Measurements from ENCODE around the gene MEIOB.
A peak's percentile ranks its signal among the peaks of the same experiment; 100 is the strongest.

MEIOB gene

DNA sequence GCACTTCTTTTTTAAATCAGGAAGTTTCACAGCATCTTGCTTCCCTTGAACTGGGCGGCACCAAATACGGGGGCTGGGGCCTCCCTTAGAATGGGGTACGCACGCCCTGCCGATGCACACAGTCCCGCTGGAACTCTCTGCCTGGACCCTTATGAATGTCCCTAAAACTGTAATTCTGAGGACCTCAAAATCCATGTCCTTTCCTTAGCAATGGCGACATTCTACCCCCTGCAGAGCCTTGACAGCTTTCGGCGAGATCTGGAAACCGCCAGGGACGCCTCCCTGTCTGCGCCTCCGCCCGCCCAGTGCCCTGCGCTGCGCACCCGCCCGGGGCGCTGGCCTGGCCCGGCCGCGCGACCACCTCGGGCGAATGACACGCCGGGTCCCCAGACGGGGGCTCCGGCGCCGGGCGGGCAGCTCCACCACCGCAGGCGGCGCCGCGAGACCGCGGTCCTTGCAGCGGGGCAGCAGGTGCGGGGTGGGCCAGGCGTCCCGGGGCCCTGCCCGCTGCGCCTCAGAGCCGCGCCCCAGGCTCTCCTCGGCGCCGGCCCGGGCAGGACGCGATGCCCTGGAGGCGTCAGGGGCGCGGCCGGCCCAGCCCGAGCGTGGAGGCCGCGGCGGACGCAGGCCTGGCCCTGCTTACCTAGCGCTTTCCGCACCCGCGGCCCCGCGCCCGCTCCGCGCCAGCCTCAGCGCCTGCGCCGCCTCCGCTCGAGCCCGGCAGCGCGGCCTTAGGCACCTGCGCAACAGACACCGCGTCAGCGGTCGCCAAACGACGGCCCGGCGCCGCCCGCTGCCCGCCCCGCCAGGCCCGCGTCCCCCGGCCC lies 45.9 kb downstream of the MEIOB start:
- no peak overlapping the region for H3K27ac ChIP-seq (ENCODE audit: low read depth, low read length)

DNA sequence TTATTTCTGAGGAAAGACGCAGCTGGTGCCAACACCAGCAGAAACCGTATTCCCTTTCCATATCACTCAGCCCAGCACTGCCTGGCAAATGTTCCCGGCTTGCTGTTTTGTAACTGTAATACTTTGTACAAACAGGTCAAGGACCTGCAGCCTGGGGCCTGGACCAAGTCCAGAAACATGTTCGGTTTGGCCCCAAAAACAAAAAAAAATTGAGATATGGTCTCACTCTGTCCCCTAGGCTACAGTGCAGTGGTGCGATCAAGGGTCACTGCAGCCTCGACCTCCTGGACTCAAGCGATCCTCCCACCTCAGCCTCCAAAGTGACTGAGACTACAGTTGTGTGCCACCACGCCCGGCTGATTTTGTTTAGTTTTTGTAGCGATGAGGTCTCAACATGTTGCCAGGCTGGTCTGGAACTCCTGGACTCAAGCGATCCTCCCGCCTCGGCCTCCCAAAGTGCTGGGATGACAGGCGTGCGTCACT lies 46.5 kb downstream of the MEIOB start:
- H3K27ac ChIP-seq (ENCODE audit: low read depth, low read length): no peak overlapping the region
- peaks cover 16% of the 10 kb centered on the region; the same call in 1 of the 2 replicates for H3K36me3 ChIP-seq (ENCODE audit: control insufficient read depth, insufficient read depth, low read length)
- no peaks in the 10 kb centered on the region for H3K9me3 ChIP-seq (ENCODE audit: control insufficient read depth, insufficient read depth, low read depth, low read length)
- H3K4me3 ChIP-seq (ENCODE audit: low read depth, low read length): peak overlapping the region; percentile 89
- peaks cover 4% of the 10 kb centered on the region; the same call in 1 of the 2 replicates for H3K4me1 ChIP-seq (ENCODE audit: control insufficient read depth, insufficient read depth, low read length)
- no peaks in the 10 kb centered on the region for H3K27me3 ChIP-seq (ENCODE audit: control insufficient read depth, insufficient read depth, low read length)
- H3K9ac ChIP-seq (ENCODE audit: low read length): no peak overlapping the region

More for the DNA sequence above, 45.9 kb downstream of the MEIOB start:
- H3K9ac ChIP-seq (ENCODE audit: low read length): peak overlapping the region; percentile 28
- H3K36me3 ChIP-seq (ENCODE audit: control insufficient read depth, insufficient read depth, low read length): peaks cover 10% of the 10 kb centered on the region; the same call in 1 of the 2 replicates
- peak overlapping the region; percentile 89 for H3K4me3 ChIP-seq (ENCODE audit: low read depth, low read length)
- H3K4me1 ChIP-seq (ENCODE audit: control insufficient read depth, insufficient read depth, low read length): peaks cover 4% of the 10 kb centered on the region; the same call in 1 of the 2 replicates
- no peaks in the 10 kb centered on the region for H3K9me3 ChIP-seq (ENCODE audit: control insufficient read depth, insufficient read depth, low read depth, low read length)
- H3K27me3 ChIP-seq (ENCODE audit: control insufficient read depth, insufficient read depth, low read length): no peaks in the 10 kb centered on the region

DNA sequence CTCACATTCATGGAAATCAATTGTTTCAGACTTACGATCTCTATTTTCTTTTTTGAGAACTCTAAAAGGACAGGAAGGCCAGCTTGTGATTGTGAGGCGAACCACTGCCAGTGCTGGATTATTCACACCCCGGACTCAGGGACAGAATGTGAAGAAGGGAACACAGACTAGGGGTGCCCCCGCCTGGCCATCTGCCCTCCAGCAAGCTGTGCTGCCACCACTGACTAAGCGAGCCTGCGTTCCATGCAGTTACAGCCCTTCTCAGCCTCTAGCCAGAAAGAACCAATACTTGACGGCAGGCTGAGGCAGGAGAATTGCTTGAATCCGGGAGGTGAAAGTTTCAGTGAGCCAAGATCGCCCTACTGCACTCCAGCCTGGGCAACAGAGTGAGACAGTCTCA lies 48.1 kb downstream of the MEIOB start:
- Histone ChIP-seq H3K4me1 (ENCODE audit: control insufficient read depth, insufficient read depth, low read length) (peaks cover 4% of the 10 kb centered on the region; the same call in 1 of the 2 replicates), H3K27ac (ENCODE audit: low read depth, low read length) (no peak overlapping the region), H3K27me3 (ENCODE audit: control insufficient read depth, insufficient read depth, low read length) (no peaks in the 10 kb centered on the region), H3K36me3 (ENCODE audit: control insufficient read depth, insufficient read depth, low read length) (peaks cover 12% of the 10 kb centered on the region; the same call in 1 of the 2 replicates), H3K9ac (ENCODE audit: low read length) (no peak overlapping the region), H3K4me3 (ENCODE audit: low read depth, low read length) (no peak overlapping the region), H3K9me3 (ENCODE audit: control insufficient read depth, insufficient read depth, low read depth, low read length) (no peaks in the 10 kb centered on the region)

DNA sequence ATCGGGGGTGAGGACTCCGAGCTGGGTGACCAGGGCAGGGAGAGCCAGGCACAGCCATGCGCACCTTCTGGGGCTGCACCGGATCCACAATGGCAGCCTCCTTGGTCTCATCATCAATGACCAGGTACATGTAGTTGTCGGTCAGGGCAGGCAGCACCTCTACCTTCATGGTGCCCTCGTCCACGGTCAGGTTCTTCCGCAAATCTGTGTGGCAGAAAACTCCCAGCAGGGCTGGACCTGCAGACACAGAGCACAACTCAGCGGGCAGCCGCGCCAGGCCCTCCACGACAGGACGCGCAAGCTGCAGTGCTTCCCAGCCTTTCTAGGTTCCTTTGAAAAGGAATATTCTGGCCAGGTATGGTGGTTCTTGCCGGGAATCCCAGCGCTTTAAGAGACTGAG lies 49.2 kb downstream of the MEIOB start:
- Histone ChIP-seq H3K27me3 (ENCODE audit: control insufficient read depth, insufficient read depth, low read length) (no peaks in the 10 kb centered on the region), H3K9me3 (ENCODE audit: control insufficient read depth, insufficient read depth, low read depth, low read length) (no peaks in the 10 kb centered on the region), H3K36me3 (ENCODE audit: control insufficient read depth, insufficient read depth, low read length) (peaks cover 12% of the 10 kb centered on the region; the same call in 1 of the 2 replicates), H3K4me1 (ENCODE audit: control insufficient read depth, insufficient read depth, low read length) (peaks cover 4% of the 10 kb centered on the region; the same call in 1 of the 2 replicates), H3K9ac (ENCODE audit: low read length) (no peak overlapping the region), H3K27ac (ENCODE audit: low read depth, low read length) (no peak overlapping the region), H3K4me3 (ENCODE audit: low read depth, low read length) (no peak overlapping the region)

DNA sequence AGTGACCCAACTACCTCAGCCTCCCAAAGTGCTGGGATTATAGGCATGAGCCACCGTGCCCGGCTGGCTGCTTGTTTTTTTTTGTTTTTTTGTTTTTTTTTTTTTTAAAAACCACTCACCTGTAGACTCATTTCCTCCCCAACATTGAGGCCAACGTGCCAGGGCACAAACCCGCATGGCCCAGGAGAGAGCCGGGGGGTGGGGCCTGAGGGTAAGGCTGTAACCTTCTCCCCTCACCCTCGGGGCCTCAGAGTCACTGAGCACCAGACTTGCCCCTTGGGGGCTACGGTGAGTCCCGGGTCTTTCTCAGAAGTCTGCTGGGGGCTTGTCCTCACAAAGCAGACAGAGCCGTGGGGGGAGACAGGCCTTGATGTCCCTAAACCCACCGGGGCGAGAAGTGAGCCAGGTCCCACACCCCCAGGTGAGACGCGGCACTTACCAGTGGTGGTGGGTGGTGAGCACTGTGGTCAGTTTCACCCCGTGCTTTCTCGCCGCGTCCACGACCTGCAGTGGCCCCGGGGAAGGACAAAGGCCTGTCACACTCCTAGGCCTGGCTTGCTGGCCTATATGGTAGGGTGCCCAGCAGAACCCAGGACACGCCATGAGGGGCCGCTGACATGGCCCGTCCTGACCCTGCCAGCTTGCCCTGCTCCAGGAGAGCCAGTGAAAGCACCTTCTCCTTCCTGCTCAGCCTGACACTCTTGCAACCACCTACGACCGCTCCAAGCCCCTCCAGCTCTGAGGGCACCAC lies 49.9 kb downstream of the MEIOB start:
- no peaks in the 10 kb centered on the region for H3K27me3 ChIP-seq (ENCODE audit: control insufficient read depth, insufficient read depth, low read length)
- H3K36me3 ChIP-seq (ENCODE audit: control insufficient read depth, insufficient read depth, low read length): peaks cover 13% of the 10 kb centered on the region; the same call in 1 of the 2 replicates
- H3K27ac ChIP-seq (ENCODE audit: low read depth, low read length): no peak overlapping the region
- peaks cover 4% of the 10 kb centered on the region; the same call in 1 of the 2 replicates for H3K4me1 ChIP-seq (ENCODE audit: control insufficient read depth, insufficient read depth, low read length)
- H3K9ac ChIP-seq (ENCODE audit: low read length): no peak overlapping the region
- no peak overlapping the region for H3K4me3 ChIP-seq (ENCODE audit: low read depth, low read length)
- no peaks in the 10 kb centered on the region for H3K9me3 ChIP-seq (ENCODE audit: control insufficient read depth, insufficient read depth, low read depth, low read length)

DNA sequence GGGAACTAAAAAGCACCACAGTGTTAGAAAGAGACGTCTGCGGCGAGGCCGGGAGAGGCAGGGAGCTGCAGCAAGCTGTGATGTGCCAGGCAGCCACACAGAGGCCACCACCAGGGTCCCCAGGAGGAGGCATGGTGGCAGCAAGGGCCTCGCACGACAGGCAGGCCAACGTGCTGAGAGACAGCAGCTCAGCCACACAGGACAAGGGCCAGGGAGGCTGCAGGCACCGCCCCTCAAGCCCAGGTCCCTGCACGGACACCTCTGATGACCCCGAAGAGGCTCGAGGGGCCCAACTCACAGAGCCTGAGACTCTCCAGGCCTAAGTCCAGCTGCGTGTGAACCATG lies 51.0 kb downstream of the MEIOB start:
- no peak overlapping the region for H3K27ac ChIP-seq (ENCODE audit: low read depth, low read length)
- H3K27me3 ChIP-seq (ENCODE audit: control insufficient read depth, insufficient read depth, low read length): no peaks in the 10 kb centered on the region
- H3K4me3 ChIP-seq (ENCODE audit: low read depth, low read length): no peak overlapping the region
- peaks cover 22% of the 10 kb centered on the region for H3K36me3 ChIP-seq (ENCODE audit: control insufficient read depth, insufficient read depth, low read length)
- H3K9ac ChIP-seq (ENCODE audit: low read length): no peak overlapping the region
- peaks cover 4% of the 10 kb centered on the region; the same call in 1 of the 2 replicates for H3K4me1 ChIP-seq (ENCODE audit: control insufficient read depth, insufficient read depth, low read length)
- no peaks in the 10 kb centered on the region for H3K9me3 ChIP-seq (ENCODE audit: control insufficient read depth, insufficient read depth, low read depth, low read length)

DNA sequence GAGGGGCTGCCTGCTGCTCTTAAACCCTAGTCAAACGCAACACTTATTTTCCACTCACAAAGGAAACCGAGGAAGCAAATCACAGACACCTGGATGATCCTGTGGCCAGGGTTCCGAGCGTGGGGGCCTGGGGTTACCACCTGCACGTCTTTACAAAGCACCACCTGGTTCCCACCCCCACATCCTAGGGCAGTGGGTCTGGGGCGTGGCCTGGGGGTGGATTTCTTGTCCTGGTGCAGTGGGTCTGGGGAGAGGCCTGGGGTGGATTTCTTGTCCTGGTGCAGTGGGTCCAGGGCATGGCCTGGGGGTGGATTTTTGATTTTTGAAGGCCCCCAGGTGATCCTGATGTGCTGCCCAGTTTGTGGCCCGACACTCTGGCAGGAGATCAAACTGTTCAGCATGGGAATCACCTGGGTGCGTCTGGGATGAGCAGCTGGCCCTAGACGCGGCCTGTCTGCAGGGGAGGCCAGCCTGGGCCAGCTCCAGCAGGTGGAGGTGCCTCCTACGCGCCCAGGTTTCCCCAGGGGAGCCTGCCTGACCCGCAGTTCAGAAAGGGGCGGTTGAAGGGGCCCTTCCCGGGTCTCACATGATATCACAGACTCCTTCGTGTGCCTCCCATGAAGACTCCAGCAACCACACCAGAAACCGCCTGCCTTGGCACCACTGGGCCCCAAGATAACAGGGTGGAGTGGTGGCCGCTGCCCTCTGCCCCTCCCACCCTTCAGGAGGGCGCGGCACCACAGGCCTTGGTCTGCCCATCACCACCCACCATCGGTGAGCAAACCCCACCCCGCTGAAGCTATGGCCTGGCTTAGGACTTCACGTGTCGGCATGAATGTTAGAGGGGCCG lies 51.6 kb downstream of the MEIOB start:
- Histone ChIP-seq H3K27ac (ENCODE audit: low read depth, low read length) (no peak overlapping the region), H3K9me3 (ENCODE audit: control insufficient read depth, insufficient read depth, low read depth, low read length) (no peaks in the 10 kb centered on the region), H3K4me3 (ENCODE audit: low read depth, low read length) (no peak overlapping the region), H3K36me3 (ENCODE audit: control insufficient read depth, insufficient read depth, low read length) (peaks cover 25% of the 10 kb centered on the region), H3K4me1 (ENCODE audit: control insufficient read depth, insufficient read depth, low read length) (no peaks in the 10 kb centered on the region), H3K9ac (ENCODE audit: low read length) (no peak overlapping the region), H3K27me3 (ENCODE audit: control insufficient read depth, insufficient read depth, low read length) (no peaks in the 10 kb centered on the region)

DNA sequence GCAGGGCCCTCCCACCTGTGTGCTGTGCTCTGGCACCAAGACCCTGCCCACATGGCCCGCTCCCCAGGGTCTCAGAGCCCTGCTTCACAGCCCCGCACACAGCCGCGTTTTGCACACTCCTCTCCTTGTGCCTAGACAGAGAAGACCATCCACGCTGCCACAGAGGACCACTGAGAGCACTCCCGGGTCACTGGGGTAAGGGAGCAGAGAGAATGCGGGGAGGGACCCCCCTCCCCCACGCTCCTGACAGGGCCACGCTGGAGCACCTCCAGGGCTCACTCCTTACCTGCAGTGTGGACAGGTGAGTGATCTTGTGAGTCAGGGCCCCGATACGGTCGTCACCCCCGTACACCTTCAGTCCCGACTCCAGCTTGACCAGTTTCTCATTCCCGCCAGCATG lies 52.4 kb downstream of the MEIOB start:
- H3K36me3 ChIP-seq (ENCODE audit: control insufficient read depth, insufficient read depth, low read length): peaks cover 27% of the 10 kb centered on the region
- H3K4me1 ChIP-seq (ENCODE audit: control insufficient read depth, insufficient read depth, low read length): no peaks in the 10 kb centered on the region
- no peak overlapping the region for H3K4me3 ChIP-seq (ENCODE audit: low read depth, low read length)
- H3K27ac ChIP-seq (ENCODE audit: low read depth, low read length): no peak overlapping the region
- no peaks in the 10 kb centered on the region for H3K27me3 ChIP-seq (ENCODE audit: control insufficient read depth, insufficient read depth, low read length)
- H3K9me3 ChIP-seq (ENCODE audit: control insufficient read depth, insufficient read depth, low read depth, low read length): no peaks in the 10 kb centered on the region
- H3K9ac ChIP-seq (ENCODE audit: low read length): no peak overlapping the region

DNA sequence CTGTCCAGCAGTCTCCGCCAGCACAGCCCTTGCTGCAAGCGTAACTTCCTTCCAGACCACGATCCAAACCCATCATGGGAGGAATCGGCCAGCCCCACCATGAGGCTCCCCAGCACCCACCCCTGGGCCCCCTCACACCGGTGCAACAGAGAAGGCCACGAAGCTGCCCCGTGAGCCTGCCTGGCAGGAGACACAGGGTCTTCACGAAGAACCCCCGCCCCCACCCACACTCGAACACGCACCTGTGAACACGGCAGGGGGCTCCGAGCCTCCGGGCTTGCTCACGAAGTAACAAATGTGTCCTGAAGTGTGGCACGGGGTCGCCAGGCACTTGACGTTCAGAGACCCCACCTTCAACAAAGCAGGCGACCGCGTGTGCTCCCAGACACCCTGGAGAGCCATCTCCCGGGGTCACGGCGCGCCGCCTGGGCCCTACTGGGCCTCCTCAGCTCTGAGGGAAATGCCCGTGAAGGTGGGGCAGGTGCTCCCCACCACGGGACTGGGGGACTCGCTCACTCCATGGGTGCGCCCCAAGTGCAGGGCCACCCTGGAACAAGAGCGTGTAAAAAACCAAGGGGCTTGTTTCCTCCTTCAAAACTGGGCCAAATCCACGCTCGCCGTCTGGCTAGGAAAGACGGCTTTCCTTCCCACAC lies 53.0 kb downstream of the MEIOB start:
- peaks cover 27% of the 10 kb centered on the region for H3K36me3 ChIP-seq (ENCODE audit: control insufficient read depth, insufficient read depth, low read length)

DNA sequence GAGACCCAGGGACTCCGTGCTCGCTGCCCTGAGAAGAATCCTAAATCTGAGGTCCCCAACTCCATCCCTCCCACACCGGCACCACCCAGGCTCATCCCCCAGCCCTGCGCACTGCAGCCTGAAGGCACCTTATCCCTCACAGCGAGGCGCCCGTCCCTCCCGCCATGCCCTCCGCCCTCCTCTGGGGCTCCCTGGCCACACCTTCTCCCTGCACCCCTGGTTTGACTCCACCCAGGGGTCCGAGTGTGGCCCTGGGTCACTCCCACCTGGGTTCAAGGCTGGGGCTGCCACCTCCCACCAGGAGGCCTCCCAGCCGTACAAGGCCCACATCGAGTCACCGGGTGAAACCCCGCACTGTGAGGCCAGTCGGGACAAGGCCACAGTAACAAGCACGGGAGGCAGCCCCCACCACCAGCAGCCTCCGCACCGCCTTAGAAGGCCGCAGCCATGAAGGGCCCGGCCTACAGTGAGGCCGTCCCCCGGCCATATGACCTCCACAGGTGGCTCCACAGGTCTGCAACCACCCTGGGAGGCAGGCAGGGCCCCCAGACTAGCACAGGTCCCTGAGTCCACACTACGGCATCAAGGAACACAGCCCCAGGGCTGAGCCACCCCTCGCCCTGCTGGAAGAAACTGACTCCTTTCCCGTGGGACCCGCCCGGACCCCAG lies 53.6 kb downstream of the MEIOB start:
- Histone ChIP-seq H3K9me3 (ENCODE audit: control insufficient read depth, insufficient read depth, low read depth, low read length) (no peaks in the 10 kb centered on the region), H3K9ac (ENCODE audit: low read length) (no peak overlapping the region), H3K27me3 (ENCODE audit: control insufficient read depth, insufficient read depth, low read length) (no peaks in the 10 kb centered on the region), H3K27ac (ENCODE audit: low read depth, low read length) (no peak overlapping the region), H3K36me3 (ENCODE audit: control insufficient read depth, insufficient read depth, low read length) (peaks cover 27% of the 10 kb centered on the region), H3K4me3 (ENCODE audit: low read depth, low read length) (no peak overlapping the region), H3K4me1 (ENCODE audit: control insufficient read depth, insufficient read depth, low read length) (no peaks in the 10 kb centered on the region)

More for the DNA sequence above, 53.0 kb downstream of the MEIOB start:
- H3K9ac ChIP-seq (ENCODE audit: low read length): no peak overlapping the region
- no peak overlapping the region for H3K4me3 ChIP-seq (ENCODE audit: low read depth, low read length)
- H3K27ac ChIP-seq (ENCODE audit: low read depth, low read length): no peak overlapping the region
- no peaks in the 10 kb centered on the region for H3K27me3 ChIP-seq (ENCODE audit: control insufficient read depth, insufficient read depth, low read length)
- H3K4me1 ChIP-seq (ENCODE audit: control insufficient read depth, insufficient read depth, low read length): no peaks in the 10 kb centered on the region
- no peaks in the 10 kb centered on the region for H3K9me3 ChIP-seq (ENCODE audit: control insufficient read depth, insufficient read depth, low read depth, low read length)
